Stimulated activated CD8-positive, alpha-beta memory T cell treated with anti-CD3 and anti-CD28 coated beads, Interleukin-7, amount 100 ng/mL, for 24 hours (primary cell): Measurements from ENCODE around the gene PCSK9.

Source experiments
- DNase-seq: peaks from one replicate; pipeline ENCODE4 v3.0.0-alpha.2; 2020; ENCODE audit warnings: low read depth

Gene PCSK9

GRCh38 chr1:55044617-55045397 is 5.5 kb downstream of the PCSK9 start:
- DNase-seq, result no peak

GRCh38 chr1:55045430-55045829 is 6.1 kb downstream of the PCSK9 start:
- DNase-seq, result no peak

GRCh38 chr1:55046871-55047270 is 7.5 kb downstream of the PCSK9 start:
- DNase-seq, result no peak

GRCh38 chr1:55047611-55048010 is 8.3 kb downstream of the PCSK9 start:
- DNase-seq, result no peak

GRCh38 chr1:55048453-55049270 is 9.3 kb downstream of the PCSK9 start:
- no peak for DNase-seq

GRCh38 chr1:55049271-55049913 is 10.0 kb downstream of the PCSK9 start:
- no peak for DNase-seq

GRCh38 chr1:55049914-55050278 is 10.5 kb downstream of the PCSK9 start:
- no peak for DNase-seq

- DNase-seq, result no peak
Observed at GRCh38 chr1:55050283-55050682, 10.9 kb downstream of the PCSK9 start.

GRCh38 chr1:55051169-55051568 is 11.8 kb downstream of the PCSK9 start:
- DNase-seq, result no peak

GRCh38 chr1:55051621-55052020 is 12.3 kb downstream of the PCSK9 start:
- no peak for DNase-seq

- DNase-seq, result no peak
Observed at GRCh38 chr1:55052221-55053142, 13.1 kb downstream of the PCSK9 start.

GRCh38 chr1:55053265-55053954 is 14.1 kb downstream of the PCSK9 start:
- no peak for DNase-seq

GRCh38 chr1:55054396-55054795 is 15.0 kb downstream of the PCSK9 start:
- DNase-seq, result no peak

GRCh38 chr1:55055084-55055882 is 15.9 kb downstream of the PCSK9 start:
- no peak for DNase-seq

- no peak for DNase-seq
Observed at GRCh38 chr1:55055951-55056631, 16.7 kb downstream of the PCSK9 start.

- no peak for DNase-seq
Observed at GRCh38 chr1:55056632-55056992, 17.3 kb downstream of the PCSK9 start.

- DNase-seq, result no peak
Observed at GRCh38 chr1:55057270-55057955, 18.1 kb downstream of the PCSK9 start.

- DNase-seq, result no peak
Observed at GRCh38 chr1:55057956-55058298, 18.6 kb downstream of the PCSK9 start.
